Activated T-cell treated with anti-CD3 and anti-CD28 coated beads for 4 hours (primary cell): Measurements from ENCODE around the gene TMEM37.
"Not testable (repeated sequence)": the region's sequence is repeated elsewhere in the genome, so short reads cannot be mapped to it uniquely, and the experiment has no call there.

Source experiments
- DNase-seq: peaks from one replicate; pipeline ENCODE4 v3.0.0-alpha.2; 2020

The TMEM37 gene

GRCh38 chr2:119431155-119431975, at the start of gene TMEM37:
TMEM37 (plus strand) TSS chr2:119431854; CDS start chr2:119431904, 50 bp downstream.
- no peak for DNase-seq

DNA sequence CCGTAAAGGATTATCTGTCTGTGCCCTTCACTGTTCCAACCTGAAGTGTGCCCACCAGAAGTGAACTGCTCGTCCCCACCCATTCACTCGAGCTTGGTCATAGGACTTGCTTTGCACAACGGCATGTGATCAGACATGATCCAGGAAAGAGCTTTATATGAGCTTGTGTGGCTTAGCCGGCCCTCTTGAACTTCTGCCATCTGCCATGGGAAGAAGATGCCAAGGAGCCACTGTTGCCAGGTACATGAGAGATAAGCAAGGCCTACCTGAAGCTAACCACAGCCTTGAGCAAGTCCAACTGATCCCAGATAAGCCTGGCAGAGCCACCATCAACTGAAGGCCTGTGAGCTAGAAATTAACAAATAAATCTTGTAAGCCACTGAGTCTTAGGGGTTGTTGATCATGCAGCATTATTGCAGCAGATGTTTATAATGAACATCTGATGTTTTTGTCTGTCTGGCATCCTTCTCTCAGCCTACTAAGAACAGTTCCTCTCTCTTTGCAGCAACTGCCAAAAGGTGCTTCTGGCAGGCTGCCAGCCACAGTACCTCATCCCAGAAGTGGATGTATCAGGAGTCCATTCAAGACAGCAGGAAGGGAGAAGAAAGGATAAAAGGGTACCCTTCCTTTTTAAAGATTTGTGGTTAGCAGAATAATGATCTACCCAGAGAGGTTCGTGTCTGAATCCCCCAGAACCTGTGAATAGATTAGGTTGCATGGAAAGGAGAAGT, 48.1 kb upstream of the TMEM37 start:
- no peak for DNase-seq

DNA sequence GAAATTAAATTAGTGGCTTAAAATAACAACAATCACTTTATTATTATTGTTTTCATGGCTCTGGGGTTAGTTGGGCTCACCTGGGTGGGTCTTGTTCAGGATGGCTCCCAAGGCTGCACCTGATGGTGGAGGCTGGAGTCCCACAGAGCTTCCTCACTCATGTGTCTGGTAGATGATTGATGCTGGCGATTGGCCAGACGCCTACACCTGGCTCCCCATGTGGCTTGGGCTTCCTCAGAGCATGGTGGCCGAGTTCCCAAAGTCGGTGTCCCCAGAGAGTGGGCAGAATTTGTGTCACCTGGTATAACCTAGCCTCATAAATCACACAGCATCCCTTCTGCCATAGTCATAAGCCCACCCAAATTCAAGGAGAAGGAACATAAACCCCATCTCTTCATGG, 46.7 kb upstream of the TMEM37 start:
- no peak for DNase-seq

DNA sequence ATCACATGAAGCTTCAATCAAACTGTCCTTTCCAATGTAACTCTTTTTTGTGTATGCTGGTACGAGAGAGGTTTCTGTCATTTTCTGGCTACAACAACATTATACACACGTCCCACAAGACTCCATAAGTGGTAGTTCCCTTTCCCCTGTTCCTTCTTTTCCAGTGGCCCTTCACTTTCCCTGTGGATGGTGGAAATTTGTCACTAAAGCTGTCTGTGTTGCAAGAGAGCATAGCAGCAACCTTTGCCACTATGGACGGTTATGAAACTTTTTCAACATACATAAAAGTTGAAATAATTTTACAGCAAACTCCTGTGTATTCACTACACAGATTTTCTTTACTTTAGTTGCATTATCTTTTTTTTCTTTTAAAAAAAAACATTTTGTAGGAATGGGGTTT, 46.2 kb upstream of the TMEM37 start:
- DNase-seq, result no peak

- DNase-seq, result peak; percentile 17
Measured at GRCh38 chr2:119387381-119388129, 44.1 kb upstream of the TMEM37 start.

DNA sequence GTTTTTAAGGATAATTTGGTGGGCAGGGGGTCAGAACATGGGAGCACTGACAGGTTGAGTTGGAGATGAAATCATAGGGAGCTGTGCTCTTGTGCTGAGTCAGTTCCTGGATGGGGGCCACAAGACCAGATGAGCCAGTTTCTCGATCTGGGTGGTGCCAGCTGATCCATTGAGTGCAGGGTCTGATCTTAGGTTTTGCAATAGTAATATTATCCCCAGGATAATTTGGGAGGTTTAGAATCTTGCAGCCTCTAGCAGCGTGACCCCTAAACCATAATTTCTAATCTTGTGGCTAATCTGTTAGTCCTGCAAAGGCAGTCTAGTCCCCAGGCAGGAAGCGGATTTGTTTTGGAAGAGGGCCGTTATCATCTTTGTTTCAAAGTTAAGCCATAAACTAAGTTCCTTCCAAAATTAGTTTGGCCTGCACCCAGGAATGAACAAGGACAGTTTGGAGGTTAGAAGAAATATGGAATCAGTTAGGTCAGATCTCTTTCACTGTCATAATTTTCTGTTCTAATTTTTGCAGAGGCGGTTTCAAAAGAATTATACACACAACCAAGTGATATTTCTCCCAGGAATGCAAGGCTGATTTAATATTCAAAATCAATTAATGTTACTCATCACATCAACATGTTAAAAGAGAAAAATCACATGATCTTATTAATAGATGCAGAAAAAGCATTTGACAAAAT, 41.9 kb upstream of the TMEM37 start:
- DNase-seq, result no peak

DNA sequence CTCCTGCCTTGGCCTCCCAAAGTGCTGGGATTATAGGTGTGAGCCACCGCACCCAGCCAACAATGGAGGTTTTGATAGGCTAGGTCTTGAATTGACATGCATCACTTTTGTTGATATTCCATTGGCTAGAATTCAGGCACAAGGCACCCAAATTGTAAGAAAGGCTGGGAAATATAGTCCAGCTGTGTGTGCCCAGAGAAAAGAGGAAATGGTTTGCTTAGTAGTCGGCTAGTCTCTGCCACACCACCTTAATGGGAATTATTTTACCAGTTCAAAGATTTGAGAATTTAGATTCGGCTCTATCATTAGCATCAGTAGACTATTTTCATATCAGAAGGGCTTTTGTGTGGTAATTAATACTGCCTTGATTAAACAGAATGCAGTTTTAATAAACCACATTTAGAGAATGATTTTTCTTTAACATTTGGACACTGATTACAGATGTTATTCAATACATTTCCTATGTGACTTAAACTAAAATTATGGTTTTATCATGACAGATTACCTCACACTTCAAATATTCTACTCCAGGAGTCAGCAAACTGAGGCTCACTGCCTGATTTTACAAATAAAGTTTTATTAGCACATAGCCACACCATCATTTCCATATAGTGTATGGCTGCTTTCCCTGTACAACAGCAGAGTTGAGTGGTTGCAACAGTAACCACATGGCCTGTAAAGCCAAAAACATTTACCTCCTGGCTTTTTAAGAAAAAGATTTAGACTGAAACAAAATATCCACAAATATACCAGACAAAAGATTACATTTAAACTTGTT, 37.5 kb upstream of the TMEM37 start:
- DNase-seq, result no peak

GRCh38 chr2:119397196-119397595, 34.5 kb upstream of the TMEM37 start:
- DNase-seq, result no peak

GRCh38 chr2:119402106-119402505, 29.5 kb upstream of the TMEM37 start:
- DNase-seq, result no peak

DNA sequence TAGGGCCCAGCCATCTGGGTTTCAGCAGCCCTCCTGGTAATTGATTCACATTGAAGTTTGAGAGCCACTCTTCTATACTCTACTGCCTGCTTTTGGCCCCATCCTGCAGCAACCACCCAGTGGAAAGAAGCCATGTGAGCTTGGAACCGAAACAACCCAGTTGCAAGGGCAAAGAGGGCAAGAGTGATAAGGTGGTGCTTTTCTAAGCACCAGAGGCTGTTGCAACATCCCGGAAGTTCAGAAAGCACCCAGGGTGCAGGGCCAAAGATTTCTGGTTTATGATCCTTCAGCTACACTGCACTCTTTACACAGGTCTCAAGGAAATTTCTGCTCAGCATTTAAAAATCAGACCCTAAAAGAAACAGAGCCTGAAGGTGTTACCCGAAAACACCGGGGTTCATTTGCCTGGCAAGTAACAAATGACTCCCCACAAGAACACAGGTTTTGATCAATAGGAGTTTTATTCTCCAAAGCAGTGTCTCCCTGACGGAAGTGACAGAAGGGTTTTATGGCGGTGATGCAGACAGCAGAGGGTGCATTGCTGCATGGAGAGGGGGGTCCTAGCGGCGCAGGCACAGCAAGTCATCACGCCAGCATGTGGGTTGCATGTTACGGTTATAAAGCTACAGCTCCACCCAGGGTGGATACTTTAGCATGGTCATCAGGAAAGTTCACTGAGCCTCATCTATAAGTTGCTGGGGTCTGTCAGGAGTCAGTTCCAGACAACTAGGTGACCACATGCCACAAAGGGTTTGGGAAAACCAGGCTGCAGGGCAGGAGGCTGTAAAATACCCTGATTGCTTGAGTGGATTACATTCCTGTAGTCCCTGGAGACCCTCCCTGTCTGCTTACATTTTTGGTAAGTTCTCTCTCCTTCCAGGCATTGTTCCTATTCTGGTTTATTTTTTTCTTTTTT, 28.8 kb upstream of the TMEM37 start:
- DNase-seq, result no peak

- not testable (repeated sequence) for DNase-seq
Measured at GRCh38 chr2:119403618-119404017, 28.0 kb upstream of the TMEM37 start.

DNA sequence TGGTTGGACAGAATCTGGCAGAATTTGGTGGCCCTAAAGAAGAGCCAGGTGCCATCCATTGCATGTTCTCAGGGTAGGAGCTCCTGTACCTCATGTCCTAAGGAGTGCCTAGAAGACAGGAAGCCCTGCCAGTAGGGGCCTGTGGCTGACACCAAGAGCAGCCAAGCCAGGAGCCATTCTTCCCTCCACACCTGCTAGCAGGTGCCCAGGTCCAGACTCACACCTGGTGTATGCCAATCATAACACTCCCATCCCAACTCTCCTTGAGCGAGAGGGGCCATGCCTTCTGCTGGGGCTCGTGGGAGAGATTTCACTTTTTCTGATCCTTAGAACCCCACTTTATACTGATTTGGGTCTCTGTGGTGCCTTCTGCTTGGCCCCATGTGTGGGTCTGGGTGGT, 26.5 kb upstream of the TMEM37 start:
- DNase-seq, result no peak

GRCh38 chr2:119407430-119408220, 24.0 kb upstream of the TMEM37 start:
- peak; percentile 9 for DNase-seq

DNA sequence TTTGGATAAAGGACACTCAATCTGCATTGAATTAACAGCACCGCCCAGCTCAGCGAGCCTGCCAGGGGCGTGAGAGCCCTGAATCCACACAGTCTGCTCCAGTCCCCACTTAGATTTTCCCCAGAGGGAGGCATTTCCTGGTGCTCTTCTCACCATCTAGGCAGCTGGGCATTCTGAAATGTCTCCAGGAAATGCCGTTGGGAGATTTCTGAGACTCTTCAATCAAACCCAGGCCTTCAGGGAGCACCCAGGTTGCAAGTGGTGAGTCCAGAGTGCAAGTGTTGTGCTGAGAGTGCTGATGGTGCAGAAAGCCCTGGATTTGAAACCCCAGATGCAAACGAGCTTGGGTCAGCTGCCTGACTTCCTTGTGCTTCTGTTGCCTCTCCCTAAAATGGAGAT, 23.4 kb upstream of the TMEM37 start:
- DNase-seq, result no peak

DNA sequence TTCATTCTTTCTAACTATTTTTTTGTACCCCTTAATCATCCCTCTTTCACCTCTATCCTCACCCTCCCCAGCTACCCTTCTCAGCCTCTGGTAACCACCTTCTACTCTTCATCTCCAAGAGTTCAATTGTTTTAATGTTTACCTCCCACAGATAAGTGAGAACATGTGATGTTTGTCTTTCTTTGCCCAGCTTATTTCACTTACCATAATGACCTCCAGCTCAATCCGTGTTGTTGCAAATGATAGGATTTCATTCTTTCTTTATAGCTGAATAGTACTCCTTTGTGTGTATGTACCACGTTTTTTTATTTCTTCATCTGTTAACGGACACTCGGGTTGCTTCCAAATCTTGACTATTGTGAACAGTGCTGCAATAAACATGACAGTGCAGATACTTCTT, 22.1 kb upstream of the TMEM37 start:
- no peak for DNase-seq

DNA sequence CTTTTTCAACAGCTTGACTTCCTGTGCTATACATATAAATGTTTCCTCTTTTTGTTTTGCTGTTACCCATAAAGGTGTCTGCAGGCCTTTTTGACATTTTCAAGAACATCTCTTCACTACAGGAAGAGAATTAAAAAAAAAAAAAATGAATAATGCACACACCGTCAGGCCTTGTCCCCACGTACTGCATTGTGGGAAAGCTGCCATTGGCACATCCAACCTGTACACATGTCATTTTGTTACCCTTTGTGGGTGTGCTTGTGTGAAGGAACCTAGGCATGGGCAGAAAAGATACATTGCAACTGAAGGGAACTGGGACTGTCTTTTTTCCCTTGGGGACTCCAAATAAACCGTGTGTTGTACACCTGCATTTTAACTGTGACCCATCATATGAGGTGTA, 16.8 kb upstream of the TMEM37 start:
- DNase-seq, result no peak

- no peak for DNase-seq
Measured at GRCh38 chr2:119415630-119416029, 16.0 kb upstream of the TMEM37 start.

GRCh38 chr2:119416299-119416923, 15.2 kb upstream of the TMEM37 start:
- DNase-seq, result no peak

DNA sequence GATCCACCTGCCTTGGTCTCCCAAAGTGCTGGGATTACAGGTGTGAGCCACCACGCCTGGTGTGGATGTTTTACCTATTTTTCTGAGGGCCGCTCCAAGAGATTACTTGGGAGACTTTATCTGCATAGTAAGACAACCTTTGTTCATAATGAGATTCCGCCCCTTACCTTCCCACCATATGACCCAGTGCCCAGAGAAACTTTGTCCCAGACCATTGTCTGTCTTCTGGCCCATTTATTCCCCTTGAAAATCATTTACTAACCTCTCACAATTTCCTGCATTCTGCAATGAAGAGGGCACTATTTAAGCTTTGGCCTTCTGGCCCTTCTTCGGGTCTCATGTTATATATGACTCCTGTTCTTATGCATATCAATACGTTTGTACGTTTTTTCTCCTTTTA, 13.7 kb upstream of the TMEM37 start:
- DNase-seq, result no peak

GRCh38 chr2:119419065-119419464, 12.6 kb upstream of the TMEM37 start:
- no peak for DNase-seq
